OCI-LY3 (cell line): ENCODE results near the gene CARD19.

Experiments used
- EZH2phosphoT487 ChIP-seq: fragments of 200-600 bp; shearing (Covaris generic); IDR thresholded peaks from 2 replicates; pipeline ENCODE4 v1.6.1; 2018; ENCODE audit warnings: antibody characterized with exemption, mixed run types, low read depth
- TF ChIP-seq, protein P1 (sequence below): fragments of 200-600, 300-600 bp; sonication (generic); IDR thresholded peaks from 2 replicates; pipeline ENCODE4 v1.5.1; 2014; ENCODE audit warnings: antibody characterized with exemption, low read length, low read depth

DNA sequence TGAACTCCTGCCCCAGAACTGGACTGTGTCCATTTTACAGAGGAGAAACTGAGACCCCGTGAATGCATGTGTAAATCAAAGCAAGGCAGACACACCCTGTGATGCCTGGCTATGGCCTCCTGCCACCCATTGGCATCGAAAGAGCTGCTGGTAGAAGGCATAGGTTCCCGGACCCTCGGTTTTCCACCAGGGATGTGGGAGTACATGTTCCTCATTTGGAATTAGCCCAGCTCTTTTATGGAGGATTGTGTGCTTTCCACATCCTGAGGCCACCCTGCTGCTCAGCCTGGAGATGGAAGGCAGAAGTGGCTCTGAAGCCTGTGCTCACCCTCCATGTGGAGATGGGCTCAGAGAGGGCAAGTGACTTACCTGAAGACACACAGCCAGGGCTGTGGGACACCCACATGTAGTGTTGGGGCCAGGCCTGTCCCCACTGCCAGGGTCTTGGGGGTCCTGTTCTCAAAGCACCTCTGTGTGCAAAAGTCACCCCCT is 34.7 kb upstream of the CARD19 start:
- no peak for TF ChIP-seq EZH2phosphoT487
- TF ChIP-seq, protein P1, sequence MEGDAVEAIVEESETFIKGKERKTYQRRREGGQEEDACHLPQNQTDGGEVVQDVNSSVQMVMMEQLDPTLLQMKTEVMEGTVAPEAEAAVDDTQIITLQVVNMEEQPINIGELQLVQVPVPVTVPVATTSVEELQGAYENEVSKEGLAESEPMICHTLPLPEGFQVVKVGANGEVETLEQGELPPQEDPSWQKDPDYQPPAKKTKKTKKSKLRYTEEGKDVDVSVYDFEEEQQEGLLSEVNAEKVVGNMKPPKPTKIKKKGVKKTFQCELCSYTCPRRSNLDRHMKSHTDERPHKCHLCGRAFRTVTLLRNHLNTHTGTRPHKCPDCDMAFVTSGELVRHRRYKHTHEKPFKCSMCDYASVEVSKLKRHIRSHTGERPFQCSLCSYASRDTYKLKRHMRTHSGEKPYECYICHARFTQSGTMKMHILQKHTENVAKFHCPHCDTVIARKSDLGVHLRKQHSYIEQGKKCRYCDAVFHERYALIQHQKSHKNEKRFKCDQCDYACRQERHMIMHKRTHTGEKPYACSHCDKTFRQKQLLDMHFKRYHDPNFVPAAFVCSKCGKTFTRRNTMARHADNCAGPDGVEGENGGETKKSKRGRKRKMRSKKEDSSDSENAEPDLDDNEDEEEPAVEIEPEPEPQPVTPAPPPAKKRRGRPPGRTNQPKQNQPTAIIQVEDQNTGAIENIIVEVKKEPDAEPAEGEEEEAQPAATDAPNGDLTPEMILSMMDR: no peak
